HG03159 (cell line): ENCODE data around the gene SETD6.
"Not testable (repeated sequence)": the region's sequence is repeated elsewhere in the genome, so short reads cannot be mapped to it uniquely, and the experiment has no call there.

Experiments used
- ATAC-seq: cut with Tn5 transposase; IDR thresholded peaks from one replicate; pipeline ENCODE4 v1.9.1; 2021; ENCODE audit warnings: mild to moderate bottlenecking, moderate library complexity; ENCODE audit not compliant: unreplicated experiment

The SETD6 gene, protein sequence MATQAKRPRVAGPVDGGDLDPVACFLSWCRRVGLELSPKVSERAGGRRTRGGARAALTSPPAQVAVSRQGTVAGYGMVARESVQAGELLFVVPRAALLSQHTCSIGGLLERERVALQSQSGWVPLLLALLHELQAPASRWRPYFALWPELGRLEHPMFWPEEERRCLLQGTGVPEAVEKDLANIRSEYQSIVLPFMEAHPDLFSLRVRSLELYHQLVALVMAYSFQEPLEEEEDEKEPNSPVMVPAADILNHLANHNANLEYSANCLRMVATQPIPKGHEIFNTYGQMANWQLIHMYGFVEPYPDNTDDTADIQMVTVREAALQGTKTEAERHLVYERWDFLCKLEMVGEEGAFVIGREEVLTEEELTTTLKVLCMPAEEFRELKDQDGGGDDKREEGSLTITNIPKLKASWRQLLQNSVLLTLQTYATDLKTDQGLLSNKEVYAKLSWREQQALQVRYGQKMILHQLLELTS

DNA sequence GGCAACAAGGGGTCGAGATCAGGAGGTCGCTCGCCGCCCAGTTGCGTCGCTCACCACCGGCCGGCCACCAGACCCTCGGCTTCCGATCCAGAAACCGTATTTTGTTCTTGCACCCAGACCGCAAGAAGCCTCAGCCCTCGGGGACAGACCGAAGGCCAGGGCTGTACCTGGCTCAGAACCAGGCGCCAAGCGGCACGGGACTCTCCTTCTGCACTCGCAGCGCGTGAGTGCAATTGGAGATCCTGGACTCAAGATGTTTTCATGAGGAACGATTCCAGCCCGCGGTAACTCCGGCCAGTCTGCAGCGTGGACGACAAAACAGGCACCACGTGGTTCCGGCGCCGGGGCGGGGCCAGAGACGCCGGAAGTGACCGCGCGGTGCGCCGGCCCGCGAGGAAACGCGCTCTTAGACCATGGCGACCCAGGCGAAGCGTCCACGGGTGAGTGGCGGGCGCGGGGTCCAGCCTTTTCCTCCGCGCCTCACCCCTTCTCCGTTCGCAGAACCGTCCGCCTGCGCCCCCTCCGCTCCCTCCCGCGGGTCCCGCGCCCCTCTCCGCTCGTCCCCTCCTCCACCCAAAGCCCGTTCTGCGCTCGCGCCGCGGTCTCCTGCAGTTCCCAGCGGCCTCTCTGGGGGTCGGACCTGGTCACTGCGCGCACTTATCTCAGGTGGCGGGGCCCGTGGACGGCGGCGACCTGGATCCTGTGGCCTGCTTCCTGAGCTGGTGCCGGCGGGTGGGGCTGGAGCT is at the start of gene SETD6:
Gene SETD6, plus strand, starts transcription at position 393 of the 746 bp plus-strand sequence. Its CDS starts 21 bp downstream, at position 414.
- peak; percentile 61 for ATAC-seq

DNA sequence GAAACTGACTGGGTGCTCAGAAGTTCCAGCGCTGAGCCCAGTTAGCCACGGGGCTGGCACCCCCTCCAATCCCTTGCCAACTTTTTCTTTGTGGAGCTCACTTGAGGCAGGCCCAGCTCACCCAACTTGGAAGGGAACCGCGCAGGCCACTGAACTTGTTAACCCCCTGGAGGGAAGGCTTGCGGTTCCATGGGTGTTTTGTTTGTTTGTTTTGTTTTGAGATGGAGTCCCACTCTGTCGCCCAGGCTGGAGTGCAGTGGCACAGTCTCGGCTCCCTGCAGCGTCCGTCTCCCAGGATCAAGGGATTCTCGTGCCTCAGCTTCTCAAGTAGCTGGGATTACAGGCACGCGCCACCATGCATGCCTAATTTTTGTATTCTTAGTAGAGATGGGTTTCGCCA is 49.5 kb upstream of the SETD6 start:
- no peak for ATAC-seq

DNA sequence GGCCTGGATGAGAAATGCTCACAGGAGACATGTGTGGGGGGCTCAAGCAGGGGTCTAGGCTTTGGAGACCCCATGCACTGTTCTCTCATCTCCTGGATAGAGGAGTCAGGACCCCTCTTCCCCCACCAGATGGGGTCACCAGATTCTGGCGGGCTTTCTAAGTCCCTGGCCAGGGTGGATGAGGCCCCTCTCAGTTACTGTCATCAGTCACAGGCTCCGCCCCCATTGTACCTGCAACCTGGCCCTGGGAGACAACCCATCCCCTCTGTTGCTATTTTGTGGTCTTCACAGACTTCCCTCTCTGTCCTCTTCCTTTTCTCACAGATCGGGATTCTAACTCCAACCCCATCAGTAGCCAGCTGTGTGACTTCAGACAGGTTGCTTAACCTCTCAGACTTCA is 48.9 kb upstream of the SETD6 start:
- ATAC-seq: no peak

DNA sequence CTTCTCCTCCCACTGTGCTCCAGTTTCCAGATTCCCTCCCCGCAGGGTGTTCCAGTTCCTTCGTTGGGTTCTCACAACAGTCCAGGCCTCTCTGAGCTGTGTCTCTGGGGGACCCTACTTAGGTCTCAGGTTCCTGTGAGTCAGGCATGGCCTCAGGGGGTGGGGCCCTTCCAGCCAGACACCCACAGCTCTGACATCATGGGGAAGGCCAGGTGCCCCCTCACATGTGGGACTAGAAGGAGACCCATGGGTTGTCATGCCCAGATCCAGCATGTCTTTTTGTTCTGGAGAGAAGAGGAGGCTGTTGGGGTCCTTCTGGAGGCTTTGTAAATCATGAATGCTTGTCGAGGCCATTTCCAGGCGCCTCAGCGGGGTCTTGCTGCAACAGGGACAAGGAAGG is 47.4 kb upstream of the SETD6 start:
- no peak for ATAC-seq

DNA sequence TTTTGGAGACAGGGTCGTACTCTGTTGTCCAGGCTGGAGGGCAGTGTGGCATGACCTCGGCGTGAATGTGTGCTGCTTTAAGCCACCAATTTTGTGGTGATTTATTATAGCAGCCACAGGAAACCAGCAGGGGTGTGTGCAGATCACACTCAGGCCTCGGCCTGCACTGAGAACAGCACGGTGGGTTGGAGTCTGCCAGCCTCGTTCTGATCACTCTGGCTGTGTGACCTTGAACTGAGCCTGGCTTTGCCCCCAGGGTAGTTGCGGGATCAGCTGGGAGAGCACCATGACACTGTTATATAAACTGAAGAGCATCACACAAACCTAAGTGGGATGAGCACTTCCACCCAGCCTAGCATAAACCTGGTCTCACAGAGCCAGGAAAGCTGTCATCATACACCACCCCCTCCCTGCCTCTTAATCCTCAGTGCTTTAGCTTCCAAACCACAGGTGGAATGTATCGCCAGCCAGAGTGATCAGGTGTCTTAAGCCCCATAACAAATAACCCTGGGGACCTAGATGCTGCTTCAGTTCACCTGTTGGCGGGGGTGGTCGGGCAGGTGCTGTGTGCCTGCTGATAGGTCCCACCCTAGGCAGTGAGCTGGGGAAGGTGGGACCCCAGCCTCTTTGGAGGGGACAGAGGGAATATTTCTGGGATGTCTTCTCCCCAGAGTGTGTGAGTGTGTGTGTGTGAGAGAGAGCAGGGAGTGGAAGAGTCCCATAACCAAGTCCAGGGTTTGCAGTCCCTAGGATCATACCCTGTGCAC is 43.9 kb upstream of the SETD6 start:
- ATAC-seq: no peak

DNA sequence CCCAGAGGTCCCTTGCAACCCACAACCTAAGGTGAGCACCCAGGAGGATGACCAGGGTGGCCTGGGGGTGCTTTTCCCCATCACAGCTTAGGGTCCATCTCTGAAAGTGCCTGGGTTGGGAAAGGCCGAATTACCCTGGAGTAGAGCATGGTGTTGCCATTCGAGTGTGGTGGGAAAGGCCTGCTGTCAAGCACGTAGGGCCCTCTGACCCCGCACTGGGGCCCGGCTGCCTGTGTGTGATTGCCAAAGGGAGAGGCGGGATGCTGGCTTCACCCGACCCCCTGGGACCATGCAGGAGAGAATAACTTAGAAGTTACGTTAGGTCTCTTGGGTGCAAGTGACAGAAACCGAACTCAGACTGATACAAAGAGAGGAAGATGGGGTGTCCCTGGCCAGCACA is 43.1 kb upstream of the SETD6 start:
- no peak for ATAC-seq

DNA sequence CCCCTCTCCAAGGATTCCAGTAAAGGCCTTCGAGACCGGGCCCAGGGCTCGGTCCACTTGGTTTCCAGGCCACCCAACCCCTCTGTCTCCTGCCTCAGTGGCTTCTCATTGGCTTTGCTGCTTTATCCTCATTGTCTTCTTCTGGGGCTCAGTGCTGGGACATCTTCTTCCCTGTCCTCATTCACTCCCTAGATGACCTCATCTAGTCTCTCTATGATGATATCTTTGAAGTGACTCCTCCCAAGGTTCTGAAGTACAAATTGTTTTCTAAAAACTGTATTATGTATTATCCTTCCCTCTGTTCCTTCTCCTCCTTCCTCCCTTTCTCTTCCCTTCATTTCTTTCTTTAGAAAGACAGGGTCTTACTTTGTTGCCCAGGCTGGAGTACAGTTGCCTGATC is 42.5 kb upstream of the SETD6 start:
- ATAC-seq: no peak

DNA sequence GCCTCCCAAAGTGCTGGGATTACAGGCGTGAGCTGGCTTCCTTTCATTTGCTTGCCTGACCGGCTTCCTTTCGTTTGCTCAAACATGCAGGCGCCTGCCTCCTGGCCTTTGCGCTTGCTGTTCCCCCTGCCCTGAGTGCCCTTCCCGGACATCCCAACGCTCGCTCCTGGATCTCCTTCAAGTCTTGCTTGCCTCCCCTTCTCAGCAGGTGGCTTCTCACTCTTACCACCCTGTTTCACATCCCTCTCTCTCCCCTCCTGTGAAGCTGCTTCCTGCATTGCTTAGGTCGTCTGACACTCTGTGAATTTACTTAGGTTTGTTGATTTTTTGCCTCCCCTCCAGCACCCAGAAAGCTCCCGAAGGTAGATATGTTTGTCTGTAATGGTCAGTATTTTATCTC is 41.0 kb upstream of the SETD6 start:
- ATAC-seq: no peak

DNA sequence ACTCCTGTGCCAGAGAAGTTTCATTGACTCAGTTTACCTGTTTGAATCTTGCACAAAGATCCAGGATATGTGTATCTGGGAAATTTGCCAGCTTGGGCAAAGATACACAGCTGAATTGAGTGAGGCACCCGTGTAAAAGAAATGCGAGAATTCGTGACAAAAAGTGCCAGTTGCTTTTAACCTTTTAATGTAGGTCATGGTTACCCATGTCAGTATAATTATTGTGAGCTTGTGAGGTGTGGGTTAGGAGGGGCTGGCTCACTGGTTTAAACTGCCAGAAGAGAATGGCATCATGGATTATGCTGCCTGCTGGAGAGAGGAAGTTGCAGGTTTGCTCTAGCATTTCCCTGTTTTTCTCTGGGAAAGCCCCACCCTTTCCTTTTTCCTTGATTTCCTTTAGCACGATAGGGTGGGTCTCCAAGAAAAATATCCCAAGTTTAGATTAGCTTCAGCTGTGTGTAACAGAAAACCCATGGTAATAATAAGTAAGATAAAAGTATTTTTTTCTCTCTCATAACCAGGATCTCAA is 40.2 kb upstream of the SETD6 start:
- ATAC-seq: no peak

DNA sequence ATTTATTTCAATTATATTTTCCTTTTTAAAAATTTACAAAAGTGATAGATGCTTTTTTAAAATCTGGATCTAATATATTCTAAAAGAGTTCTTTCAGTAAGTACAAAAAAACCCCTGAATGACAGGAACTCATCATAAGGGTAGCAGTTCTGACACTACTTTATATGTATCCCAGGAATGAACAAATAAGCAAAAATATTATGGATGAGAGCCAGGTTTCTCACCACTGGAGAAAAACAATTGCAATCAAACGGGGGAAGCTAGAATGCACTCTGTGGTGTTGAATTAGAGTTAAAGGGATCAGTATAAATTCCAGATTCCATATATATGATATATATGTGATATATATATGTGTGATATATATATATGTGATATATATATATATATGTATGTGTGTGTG is 38.5 kb upstream of the SETD6 start:
- ATAC-seq: no peak

DNA sequence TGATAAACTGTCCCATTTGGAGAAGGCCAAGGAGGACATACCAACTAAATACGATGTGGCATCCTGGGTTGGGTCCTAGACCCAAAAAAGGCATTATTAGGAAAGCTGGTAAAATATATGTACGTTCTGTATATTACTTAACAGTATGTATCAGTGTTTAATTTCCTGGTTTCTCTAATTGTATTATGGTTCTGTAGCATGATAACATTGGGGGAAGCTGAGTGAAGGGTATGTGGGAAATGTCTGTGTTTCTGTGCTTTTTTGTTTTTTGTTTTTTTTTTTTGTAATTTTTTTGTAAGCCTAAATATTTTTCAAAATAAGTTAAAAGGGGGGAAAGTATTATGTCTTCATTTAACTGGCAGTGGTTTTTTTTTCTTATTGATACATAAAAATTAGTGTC is 36.9 kb upstream of the SETD6 start:
- no peak for ATAC-seq

DNA sequence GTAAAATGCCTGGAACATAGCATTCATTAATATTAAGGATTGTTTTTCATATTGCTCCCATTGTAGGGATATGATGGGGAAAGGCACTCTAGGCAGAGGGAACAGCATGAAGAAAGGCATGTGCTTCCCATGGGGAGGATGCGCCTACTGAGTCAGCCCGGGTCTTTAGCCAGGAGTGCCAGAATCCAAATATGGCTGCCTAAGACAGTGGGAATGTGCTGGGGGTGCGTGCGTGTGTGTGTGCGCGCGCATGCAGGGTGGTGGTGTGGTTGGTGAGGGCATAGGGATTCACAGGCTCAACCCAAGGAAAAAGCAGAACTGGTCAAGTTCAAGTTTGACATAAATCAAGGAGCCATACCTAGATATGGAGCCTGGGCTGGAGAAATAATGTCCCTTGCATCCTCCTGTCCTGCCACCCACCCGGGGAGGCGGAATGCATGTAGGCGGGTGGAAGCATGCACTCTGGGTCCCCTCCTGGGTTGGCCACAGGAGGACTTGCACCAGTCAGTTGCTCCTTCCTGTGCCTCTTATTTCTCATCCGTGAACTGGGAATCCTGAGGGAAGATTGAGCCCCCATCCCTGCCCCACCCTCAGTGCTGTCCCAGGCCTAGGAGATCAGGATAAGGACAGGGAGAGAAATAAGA is 34.0 kb upstream of the SETD6 start:
- ATAC-seq: no peak

DNA sequence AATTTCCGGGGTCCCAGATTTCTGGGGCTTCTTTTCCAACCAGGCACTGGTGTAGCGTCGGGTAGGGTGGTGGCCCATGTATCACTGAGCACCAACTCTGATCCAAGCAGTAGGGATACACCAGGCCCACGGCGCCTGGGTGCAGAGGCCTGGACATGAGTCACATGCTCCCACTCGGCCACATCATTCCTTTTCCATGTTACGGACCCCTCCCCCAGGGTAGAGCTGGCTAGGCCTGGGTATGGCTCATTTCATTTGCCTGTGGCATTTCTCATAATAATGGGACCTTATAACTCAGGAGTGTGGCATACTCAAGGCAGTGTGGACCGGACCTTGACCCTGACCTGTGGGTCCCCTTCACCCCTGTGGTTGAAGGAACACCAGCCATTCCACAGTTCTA is 33.4 kb upstream of the SETD6 start:
- ATAC-seq: no peak

DNA sequence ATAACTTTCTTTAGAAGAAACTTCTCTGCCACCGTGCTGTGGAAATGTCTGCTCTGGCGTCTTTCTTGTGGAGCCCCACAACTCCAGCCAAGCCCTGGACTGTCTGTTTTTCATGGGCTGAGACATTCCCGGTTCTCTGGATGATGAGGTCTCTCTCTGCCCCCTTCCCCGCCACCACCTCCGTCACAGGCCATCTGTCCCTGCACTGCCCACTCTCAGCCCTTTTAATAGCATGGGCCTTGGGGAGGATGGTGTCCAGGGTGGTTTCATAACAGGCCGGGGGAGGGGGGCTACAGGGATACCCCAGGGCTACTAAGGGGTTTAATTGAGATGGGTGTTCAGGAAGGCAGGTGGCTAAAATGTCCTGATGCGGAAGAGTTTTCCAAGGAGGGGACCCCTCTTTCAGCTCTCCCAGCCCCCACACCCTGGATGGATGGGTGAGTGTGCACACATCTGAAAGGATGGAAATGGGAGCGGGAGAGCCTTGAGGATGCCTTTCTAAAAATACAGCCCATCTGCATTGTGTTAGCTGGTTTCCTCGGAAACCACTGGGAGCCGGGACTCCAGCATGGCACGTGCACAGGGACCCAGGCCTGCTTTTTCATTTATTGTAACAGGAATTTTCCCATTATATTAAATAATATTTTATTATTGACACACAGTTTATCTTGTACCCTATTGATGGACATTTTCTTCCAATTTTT is 30.0 kb upstream of the SETD6 start:
- ATAC-seq: no peak

DNA sequence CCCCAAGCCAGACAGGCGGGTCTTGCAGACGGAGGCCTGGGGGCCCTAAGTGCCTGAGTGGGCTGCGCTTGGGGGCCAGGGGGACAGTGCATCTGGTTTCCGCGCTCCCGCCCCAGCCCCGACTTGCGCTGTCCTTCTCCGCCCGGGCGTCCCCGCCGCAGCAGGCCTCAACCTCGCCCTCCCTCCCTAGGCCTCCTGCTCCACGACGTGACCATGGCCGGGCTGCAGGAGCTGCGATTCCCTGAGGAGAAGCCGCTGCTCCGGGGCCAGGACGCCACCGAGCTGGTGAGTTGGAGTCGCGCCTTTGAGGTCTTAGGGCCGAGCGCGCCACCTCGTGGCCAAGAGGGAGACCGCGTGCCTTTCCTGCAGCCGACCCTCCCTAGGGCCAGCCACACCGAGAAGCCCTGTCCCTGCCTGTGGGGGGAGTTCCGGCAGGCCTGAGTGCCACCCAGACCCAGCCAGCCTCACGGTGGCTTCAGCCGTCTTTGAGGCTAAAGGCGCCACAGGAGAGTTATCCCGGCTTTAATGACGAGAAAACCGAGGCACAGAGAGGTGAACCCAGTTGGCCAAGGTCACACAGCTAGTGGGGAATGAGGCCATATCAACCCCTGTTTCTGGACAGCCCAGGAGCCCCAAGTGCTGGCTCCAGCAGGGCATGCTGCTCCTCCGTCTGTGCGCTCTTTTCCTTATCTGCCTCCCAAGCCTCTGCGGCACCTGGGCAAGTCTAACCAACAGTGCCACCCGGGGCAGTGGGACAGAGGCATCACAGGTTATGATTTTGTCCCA is 27.6 kb upstream of the SETD6 start:
- ATAC-seq: peak; percentile 75

DNA sequence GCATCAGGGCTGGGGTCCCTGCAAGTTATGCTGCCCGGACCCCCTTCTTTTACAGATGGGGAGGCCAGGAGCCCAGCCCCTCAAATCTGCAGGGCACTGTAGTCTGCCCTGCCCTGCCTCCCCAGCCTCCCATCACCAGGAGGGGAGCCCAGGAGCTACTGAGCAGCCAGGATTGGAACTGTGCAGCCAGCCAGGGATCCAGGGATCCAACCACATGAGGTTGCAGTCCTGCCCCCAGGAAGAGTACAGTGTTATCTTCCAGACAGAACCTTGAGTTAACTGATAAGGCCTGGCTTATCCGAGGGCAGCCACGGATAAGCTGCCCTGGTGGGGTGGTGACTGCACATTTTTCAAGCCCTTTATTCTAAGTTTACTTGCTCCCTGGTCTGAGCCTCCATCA is 26.8 kb upstream of the SETD6 start:
- no peak for ATAC-seq

DNA sequence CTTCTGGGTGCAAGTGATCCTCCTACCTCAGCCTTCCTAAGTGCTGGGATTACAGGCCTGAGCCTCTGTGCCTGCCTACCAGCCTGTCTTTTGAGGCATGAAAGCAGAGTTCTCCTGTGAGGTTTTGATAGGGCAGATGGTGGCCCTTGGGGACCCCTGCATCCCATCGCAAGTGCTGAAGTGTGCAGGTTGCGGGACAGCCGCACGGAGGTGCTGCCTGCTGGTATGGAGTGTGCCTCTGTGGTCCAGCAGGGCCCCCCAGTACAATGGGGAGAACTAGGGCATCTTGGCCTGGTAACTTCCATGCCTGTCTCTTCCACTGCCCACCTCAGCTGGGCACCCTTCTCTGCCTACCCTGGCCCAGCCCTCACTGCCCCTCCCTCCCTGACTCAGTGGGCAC is 25.3 kb upstream of the SETD6 start:
- ATAC-seq: no peak

DNA sequence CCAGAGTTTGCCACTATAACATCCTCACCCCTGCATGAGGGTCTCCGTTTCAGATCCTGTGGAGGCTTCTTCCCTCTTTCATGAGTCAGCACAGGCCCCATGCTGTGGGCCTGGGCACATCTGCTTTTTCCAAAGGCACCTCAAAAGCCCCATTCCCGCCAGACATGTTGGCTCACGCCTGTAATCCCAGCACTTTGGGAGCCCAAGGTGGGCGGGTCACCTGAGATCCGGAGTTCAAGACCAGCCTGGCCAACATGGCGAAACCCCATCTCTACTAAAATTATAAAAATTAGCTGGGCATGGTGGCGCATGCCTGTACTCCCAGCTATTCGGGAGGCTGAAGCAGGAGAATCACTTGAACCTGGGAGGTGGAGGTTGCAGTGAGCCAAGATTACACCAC is 24.8 kb upstream of the SETD6 start:
- ATAC-seq: not testable (repeated sequence)

DNA sequence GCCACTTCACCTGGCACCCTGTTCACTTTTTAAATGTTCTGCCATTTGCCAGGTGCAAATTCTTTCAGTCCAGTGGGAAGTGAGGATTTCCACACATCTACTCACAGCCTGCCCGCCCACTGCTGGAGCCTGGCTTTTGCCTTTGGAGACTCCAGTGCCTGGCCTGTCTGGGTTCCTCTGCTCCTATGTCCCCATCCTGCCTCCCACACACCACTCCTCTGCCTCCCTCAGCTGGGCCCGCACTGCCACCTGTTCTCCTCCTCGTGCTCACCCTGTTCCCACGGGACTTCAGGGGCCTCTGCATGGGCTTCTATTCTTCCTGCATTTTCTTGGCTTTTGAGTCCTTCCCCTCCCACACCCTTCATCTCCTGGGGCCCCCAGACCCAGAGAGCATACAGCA is 23.3 kb upstream of the SETD6 start:
- no peak for ATAC-seq
